IMR-90 (cell line): ENCODE measurements around the gene RNF215. TPM values are rescaled to one million over a fixed set of nuclear protein-coding genes. Genes with fewer than 3 reads are reported as not detected.

ENCODE experiments used
- ATAC-seq: fragments of 200-7000 bp; cut with Tn5 transposase; 2 replicates; pipeline ENCODE4 v1.9.1; 2020; ENCODE audit warnings: low read depth, mild to moderate bottlenecking, moderate library complexity
- BruUV-seq: library from RNA; stranded (reverse); fragments of 400-500 nt; replicated peaks from 2 replicates; lab custom pipeline; 2021; lab: Mats Ljungman, UMichigan
- CTCF ChIA-PET: fragments of 300-600 bp; formaldehyde crosslinking; extraction: SDS; loops from one replicate; lab custom pipeline; 2021; ENCODE audit warnings: antibody characterized with exemption; lab: Yijun Ruan, JAX
- POLR2A ChIA-PET: fragments of 300-600 bp; sonication (Branson Sonifier 250); formaldehyde crosslinking; loops from one replicate; lab custom pipeline; 2022; ENCODE audit warnings: antibody characterized with exemption; ENCODE audit not compliant: unreplicated experiment; lab: Charles Lee
- DNase-seq: peaks from one replicate; pipeline ENCODE4 v3.0.0; 2013
- H2AFZ ChIP-seq: replicated peaks from 2 replicates; pipeline ENCODE3; 2013; ENCODE audit warnings: low read length, mild to moderate bottlenecking; ENCODE audit not compliant: poor library complexity
- H2AK5ac ChIP-seq: 2 replicates; pipeline ENCODE4 v1.6.1; 2013; ENCODE audit warnings: low read depth, low read length, inconsistent platforms
- H2AK9ac ChIP-seq: replicated peaks from 2 replicates; pipeline ENCODE3; 2013; ENCODE audit warnings: mild to moderate bottlenecking, low read depth, low read length, moderate library complexity; ENCODE audit not compliant: poor library complexity
- H2BK120ac ChIP-seq: 2 replicates; pipeline ENCODE4 v1.6.1; 2013; ENCODE audit warnings: low read depth, low read length, inconsistent platforms
- H2BK15ac ChIP-seq: 3 replicates; pipeline ENCODE4 v1.6.1; 2013; ENCODE audit warnings: low read depth, low read length, inconsistent platforms
- H2BK20ac ChIP-seq: 2 replicates; pipeline ENCODE4 v1.6.1; 2013; ENCODE audit warnings: low read depth, mild to moderate bottlenecking, inconsistent platforms, low read length, moderate library complexity
- H2BK5ac ChIP-seq: 2 replicates; pipeline ENCODE4 v1.6.1; 2013; ENCODE audit warnings: mild to moderate bottlenecking, low read depth, low read length, inconsistent platforms; ENCODE audit not compliant: poor library complexity, severe bottlenecking
- H3K14ac ChIP-seq: replicated peaks from 2 replicates; pipeline ENCODE4 v1.6.1; 2013; ENCODE audit warnings: low read depth, low read length, inconsistent platforms
- H3K18ac ChIP-seq: 2 replicates; pipeline ENCODE4 v1.6.1; 2013; ENCODE audit warnings: low read depth, low read length, control low read depth
- H3K23ac ChIP-seq: 2 replicates; pipeline ENCODE4 v1.6.1; 2013; ENCODE audit warnings: low read depth, low read length, inconsistent platforms
- H3K27ac ChIP-seq: 2 replicates; pipeline ENCODE4 v1.5.1; 2013; ENCODE audit warnings: mild to moderate bottlenecking, control low read depth, low read length; ENCODE audit not compliant: insufficient read depth
- H3K27me3 ChIP-seq: 2 replicates; pipeline ENCODE4 v1.6.1; 2013; ENCODE audit warnings: low read length; ENCODE audit not compliant: control insufficient read depth, insufficient read depth
- H3K36me3 ChIP-seq: 2 replicates; pipeline ENCODE4 v1.6.1; 2013; ENCODE audit warnings: low read length, mixed read lengths; ENCODE audit not compliant: control insufficient read depth, insufficient read depth
- H3K4ac ChIP-seq: 2 replicates; pipeline ENCODE4 v1.6.1; 2013; ENCODE audit warnings: low read depth, low read length, inconsistent platforms
- H3K4me1 ChIP-seq: 2 replicates; pipeline ENCODE4 v1.6.1; 2013; ENCODE audit warnings: low read length, mixed read lengths; ENCODE audit not compliant: control insufficient read depth, insufficient read depth
- H3K4me2 ChIP-seq: 2 replicates; pipeline ENCODE4 v1.6.1; 2013; ENCODE audit warnings: low read depth, mild to moderate bottlenecking, control low read depth, low read length, moderate library complexity
- H3K4me3 ChIP-seq: 2 replicates; pipeline ENCODE4 v1.5.1; 2013; ENCODE audit warnings: low read depth, mild to moderate bottlenecking, control low read depth, low read length, moderate library complexity; ENCODE audit not compliant: insufficient read depth
- H3K56ac ChIP-seq: 2 replicates; pipeline ENCODE4 v1.6.1; 2013; ENCODE audit warnings: low read length, inconsistent platforms; ENCODE audit not compliant: insufficient read depth; ENCODE audit errors: extremely low read depth
- H3K79me1 ChIP-seq, 2 experiments: 2 replicates each; pipeline ENCODE4 v1.6.1; 2013; ENCODE audit warnings: low read length in 2 of 2, inconsistent platforms in 1 of 2, low read depth in 1 of 2
- H3K9ac ChIP-seq: 2 replicates; pipeline ENCODE4 v1.6.1; 2013; ENCODE audit warnings: low read depth, low read length, control low read depth
- H3K9me1 ChIP-seq: 2 replicates; pipeline ENCODE4 v1.6.1; 2013; ENCODE audit warnings: low read length, inconsistent platforms; ENCODE audit not compliant: insufficient read depth
- H3K9me3 ChIP-seq: 2 replicates; pipeline ENCODE4 v1.6.1; 2013; ENCODE audit warnings: low read length; ENCODE audit not compliant: control insufficient read depth, insufficient read depth
- H4K20me1 ChIP-seq: 2 replicates; pipeline ENCODE4 v1.6.1; 2013; ENCODE audit warnings: low read length, inconsistent platforms; ENCODE audit not compliant: insufficient read depth
- H4K5ac ChIP-seq: 2 replicates; pipeline ENCODE4 v1.6.1; 2013; ENCODE audit warnings: mild to moderate bottlenecking, low read depth, low read length, control low read depth
- H4K8ac ChIP-seq, 2 experiments: 2 replicates each; pipeline ENCODE4 v1.6.1; 2013; ENCODE audit warnings: low read depth in 2 of 2, low read length in 2 of 2, control low read depth in 1 of 2, inconsistent platforms in 1 of 2
- H4K91ac ChIP-seq: 2 replicates; pipeline ENCODE4 v1.6.1; 2013; ENCODE audit warnings: low read depth, low read length, inconsistent platforms; ENCODE audit not compliant: insufficient read depth
- CHD1 ChIP-seq: IDR thresholded peaks from 2 replicates; pipeline ENCODE4 v1.6.1; 2012; ENCODE audit warnings: low read depth, low read length, improper control_type of control experiment
- ELK1 ChIP-seq: fragments of 150-350 bp; IDR thresholded peaks from 2 replicates; pipeline ENCODE4 v1.6.1; 2016; ENCODE audit warnings: low read depth, mild to moderate bottlenecking, low read length, moderate library complexity, borderline replicate concordance
- FOS ChIP-seq: fragments of 150-350 bp; IDR thresholded peaks from 2 replicates; pipeline ENCODE4 v1.6.1; 2016; ENCODE audit warnings: low read depth, low read length
- USF2 ChIP-seq: fragments of 150-350 bp; IDR thresholded peaks from 2 replicates; pipeline ENCODE4 v1.6.1; 2017; ENCODE audit warnings: mild to moderate bottlenecking, antibody characterized with exemption, low read length, low read depth
- WGBS, 2 experiments: methylation state at CpG; one replicate each; pipeline versions ENCODE4 v1.1.5 to v1.1.7; 2013; ENCODE audit warnings: missing lambda C conversion rate in 2 of 2; ENCODE audit not compliant: insufficient read length in 1 of 2; ENCODE audit errors: extremely low coverage in 2 of 2; 5-methylcytosine and 5-hydroxymethylcytosine counted together
- dilution Hi-C: fragments of 300-500 bp; cut with HindIII; formaldehyde crosslinking; loops from one replicate; pipeline ENCODE4 v1.14.3; 2018; ENCODE audit warnings: low sequenced_read_pairs; ENCODE audit not compliant: unreplicated experiment
- in situ Hi-C: fragments of 300-500 bp; cut with MboI; formaldehyde crosslinking; loops from 3 replicates; pipeline ENCODE4 v1.14.3; 2019; ENCODE audit warnings: low sequenced_read_pairs, inconsistent platforms, mixed read lengths
- intact Hi-C: fragments of 100-400 bp; cut with micrococcal nuclease; formaldehyde crosslinking; loops from 2 replicates; pipeline ENCODE4 v1.10.0; 2022
- polyA plus RNA-seq, 3 experiments: library from polyadenylated mRNA; depleted of rRNA; stranded (reverse); fragments of >200 nt; gene quantifications; 2 replicates each; pipeline ENCODE4 v1.2.3, GENCODE V29; 2012; ENCODE audit warnings: low replicate concordance in 1 of 3
- total RNA-seq: library from RNA; depleted of rRNA; stranded (reverse); fragments of >200 nt; gene quantifications from 2 replicates; pipeline ENCODE4 v1.2.3, GENCODE V29; 2012

The RNF215 gene
- total and polyA plus RNA-seq, 2 of the 4 experiments (the other 2 are of a cell fraction), result 15.8 to 21.9 TPM

GRCh38 chr22:30357236-30357570 is 30.0 kb downstream of the RNF215 start:
- ChIA-PET CTCF (interaction anchor here (0.6 kb wide), 1 partner anchor 63 kb away, joined by 3 read pairs; no protein-coding TSS in a partner anchor), POLR2A (interaction anchor here (0.6 kb wide), 4 partner anchors 17 to 1481 kb away, joined by 3 to 11 read pairs (median 4); no protein-coding TSS in a partner anchor)
- Histone ChIP-seq H3K4me2 (peak overlapping the region; percentile 90), H3K4ac (0 out of 2 replicates have a peak overlapping the region, but pooled peaks have one; percentile 19), H4K91ac (no peak overlapping the region), H3K36me3 (peaks cover 11% of the 10 kb centered on the region), H2AK9ac (peak overlapping the region; percentile 18), H3K9ac (peak overlapping the region; percentile 45), H3K23ac (no peak overlapping the region; the same call in 1 of the 2 replicates), H3K4me3 (peak overlapping the region; percentile 98), H4K5ac (no peak overlapping the region), H3K14ac (peak overlapping the region; percentile 33; the same call in 1 of the 2 replicates), H2BK5ac (no peak overlapping the region), H2AK5ac (no peak overlapping the region), H3K18ac (no peak overlapping the region), H3K4me1 (peaks cover 12% of the 10 kb centered on the region), H3K27ac (no peak overlapping the region; the same call in 1 of the 2 replicates), H3K56ac (no peak overlapping the region), H2BK20ac (no peak overlapping the region), H2BK15ac (no peak overlapping the region), H4K8ac (peak overlapping the region in 1 of 2 experiments; percentile 41; a peak in 1 of 4 replicates), H3K27me3 (no peaks in the 10 kb centered on the region), H3K79me1 (peaks cover 26 to 41% of the 10 kb centered on the region in 2 experiments), H2BK120ac (no peak overlapping the region), H2AFZ (peak overlapping the region; percentile 99), H3K9me3 (no peaks in the 10 kb centered on the region), H4K20me1 (peaks cover 38% of the 10 kb centered on the region), H3K9me1 (peaks cover 15% of the 10 kb centered on the region)
- TF ChIP-seq FOS (no peak), USF2 (no peak), ELK1 (no peak), CHD1 (no peak)
- dilution Hi-C loops (no loop called here), in situ Hi-C loops (no loop called here), intact Hi-C loops (loop anchor here (2.0 kb wide), 1 partner anchor 68 kb away; the partner anchor contains the start of gene CASTOR1)
- WGBS, 2 experiments, result 0% methylated on average over 3 of the region's 9 CpGs; no CpG with 5 or more reads in 1 of the 2 experiments
- BruUV-seq, result no TSS peak
- peak; percentile 2 for ATAC-seq
- DNase-seq, result no peak
